ENCODE results near the gene ELMO1.

ELMO1 gene

DNA sequence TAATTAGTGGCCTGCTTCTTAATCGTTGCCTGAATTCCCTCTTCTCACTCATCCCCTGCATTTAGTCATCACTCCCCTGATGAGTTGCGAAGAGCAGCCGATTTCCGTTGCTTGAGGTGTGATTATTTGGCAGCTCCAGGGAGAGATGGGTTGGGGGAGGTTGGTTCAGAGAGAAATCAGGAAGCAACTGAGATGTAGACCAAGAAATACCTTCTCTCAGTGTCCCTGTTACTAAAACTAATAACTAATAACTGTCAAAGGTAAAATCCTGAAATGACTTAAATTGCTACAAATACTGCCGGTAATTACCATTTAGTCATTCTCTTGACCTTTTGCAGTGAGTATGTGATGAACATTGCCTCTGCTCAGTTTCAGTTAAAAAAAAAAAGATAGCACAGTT, 76.9 kb downstream of the ELMO1 start:
- H3K27ac ChIP-seq: no peak overlapping the region
- TF ChIP-seq, protein P1, sequence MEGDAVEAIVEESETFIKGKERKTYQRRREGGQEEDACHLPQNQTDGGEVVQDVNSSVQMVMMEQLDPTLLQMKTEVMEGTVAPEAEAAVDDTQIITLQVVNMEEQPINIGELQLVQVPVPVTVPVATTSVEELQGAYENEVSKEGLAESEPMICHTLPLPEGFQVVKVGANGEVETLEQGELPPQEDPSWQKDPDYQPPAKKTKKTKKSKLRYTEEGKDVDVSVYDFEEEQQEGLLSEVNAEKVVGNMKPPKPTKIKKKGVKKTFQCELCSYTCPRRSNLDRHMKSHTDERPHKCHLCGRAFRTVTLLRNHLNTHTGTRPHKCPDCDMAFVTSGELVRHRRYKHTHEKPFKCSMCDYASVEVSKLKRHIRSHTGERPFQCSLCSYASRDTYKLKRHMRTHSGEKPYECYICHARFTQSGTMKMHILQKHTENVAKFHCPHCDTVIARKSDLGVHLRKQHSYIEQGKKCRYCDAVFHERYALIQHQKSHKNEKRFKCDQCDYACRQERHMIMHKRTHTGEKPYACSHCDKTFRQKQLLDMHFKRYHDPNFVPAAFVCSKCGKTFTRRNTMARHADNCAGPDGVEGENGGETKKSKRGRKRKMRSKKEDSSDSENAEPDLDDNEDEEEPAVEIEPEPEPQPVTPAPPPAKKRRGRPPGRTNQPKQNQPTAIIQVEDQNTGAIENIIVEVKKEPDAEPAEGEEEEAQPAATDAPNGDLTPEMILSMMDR (IDR thresholded peaks at IDR 0.05): no peak
- no peak for TF ChIP-seq ZFX (IDR thresholded peaks at IDR 0.05; ENCODE audit: borderline replicate concordance)

- H3K27ac ChIP-seq: no peak overlapping the region
- TF ChIP-seq ZFX (IDR thresholded peaks at IDR 0.05; ENCODE audit: borderline replicate concordance): no peak
- TF ChIP-seq, protein P1 (IDR thresholded peaks at IDR 0.05): no peak
Observed at GRCh38 chr7:37369906-37370305, 78.8 kb downstream of the ELMO1 start.

GRCh38 chr7:37368540-37368939, 80.1 kb downstream of the ELMO1 start:
- TF ChIP-seq ZFX (IDR thresholded peaks at IDR 0.05; ENCODE audit: borderline replicate concordance): no peak
- TF ChIP-seq, protein P1 (IDR thresholded peaks at IDR 0.05): no peak
- H3K27ac ChIP-seq: no peak overlapping the region

- TF ChIP-seq ZFX (IDR thresholded peaks at IDR 0.05; ENCODE audit: borderline replicate concordance): no peak
- TF ChIP-seq, protein P1 (IDR thresholded peaks at IDR 0.05): no peak
- H3K27ac ChIP-seq: no peak overlapping the region
Observed at GRCh38 chr7:37367010-37367409, 81.7 kb downstream of the ELMO1 start.

GRCh38 chr7:37366445-37366844, 82.2 kb downstream of the ELMO1 start:
- TF ChIP-seq, protein P1 (IDR thresholded peaks at IDR 0.05): no peak
- TF ChIP-seq ZFX (IDR thresholded peaks at IDR 0.05; ENCODE audit: borderline replicate concordance): no peak
- no peak overlapping the region for H3K27ac ChIP-seq

DNA sequence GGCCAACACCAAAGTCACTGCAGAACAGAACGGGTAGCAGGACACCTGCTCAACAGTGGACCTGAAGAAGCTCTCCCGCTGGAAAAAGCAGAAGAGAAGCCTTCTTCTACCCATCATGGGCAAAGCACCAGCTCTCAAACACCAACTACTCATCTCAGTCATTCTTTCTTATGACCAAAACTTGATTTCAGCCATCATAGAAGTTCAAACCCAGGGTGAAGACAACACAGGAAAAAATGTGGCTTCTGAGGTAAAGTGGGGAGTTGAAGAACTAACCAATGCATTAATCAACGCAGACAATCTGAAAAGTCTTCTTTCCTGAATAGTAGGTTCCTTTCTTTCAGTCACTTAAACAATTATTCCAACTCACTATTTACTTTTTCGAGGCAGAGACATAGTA, 83.3 kb downstream of the ELMO1 start:
- no peak overlapping the region for H3K27ac ChIP-seq
- no peak for TF ChIP-seq ZFX (IDR thresholded peaks at IDR 0.05; ENCODE audit: borderline replicate concordance)
- TF ChIP-seq, protein P1 (IDR thresholded peaks at IDR 0.05): no peak

GRCh38 chr7:37364856-37365255, 83.8 kb downstream of the ELMO1 start:
- H3K27ac ChIP-seq: no peak overlapping the region
- no peak for TF ChIP-seq ZFX (IDR thresholded peaks at IDR 0.05; ENCODE audit: borderline replicate concordance)
- TF ChIP-seq, protein P1 (IDR thresholded peaks at IDR 0.05): no peak

All from 22Rv1 (cell line).